ENCODE measurements around the gene KRT78.

The KRT78 gene

DNA sequence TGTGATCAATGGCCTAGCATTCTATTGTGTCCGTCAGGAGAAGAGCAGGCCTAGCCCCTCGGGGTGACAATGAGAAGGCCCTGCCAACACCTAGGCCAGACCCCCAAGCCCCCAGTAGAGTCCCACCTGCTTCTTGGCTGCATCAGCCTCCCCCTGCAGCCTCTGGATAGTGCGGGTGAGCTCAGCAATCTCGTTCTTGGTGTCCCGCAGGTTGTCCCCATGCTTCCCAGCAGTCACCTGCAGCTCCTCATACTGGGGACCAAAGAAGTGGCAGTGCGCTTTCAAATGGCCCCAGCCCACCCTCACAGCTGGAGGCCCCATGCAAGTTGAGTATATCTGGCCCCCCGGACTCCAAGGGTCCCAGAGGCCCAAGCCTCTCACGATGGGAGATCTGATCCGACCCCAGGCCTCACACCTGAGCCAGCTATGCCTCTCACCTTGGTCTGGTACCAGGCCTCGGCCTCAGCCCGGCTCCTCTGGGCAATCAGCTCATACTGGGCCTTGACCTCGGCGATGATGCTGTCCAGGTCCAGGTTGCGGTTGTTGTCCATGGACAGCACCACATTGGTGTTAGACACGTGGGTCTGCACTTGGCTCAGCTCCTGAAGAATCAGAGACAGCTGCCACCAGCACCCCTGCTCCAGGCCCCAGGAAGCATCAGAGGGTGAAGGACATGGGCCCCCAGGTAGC is 24.9 kb downstream of the KRT78 start:
- no peak for DNase-seq

DNA sequence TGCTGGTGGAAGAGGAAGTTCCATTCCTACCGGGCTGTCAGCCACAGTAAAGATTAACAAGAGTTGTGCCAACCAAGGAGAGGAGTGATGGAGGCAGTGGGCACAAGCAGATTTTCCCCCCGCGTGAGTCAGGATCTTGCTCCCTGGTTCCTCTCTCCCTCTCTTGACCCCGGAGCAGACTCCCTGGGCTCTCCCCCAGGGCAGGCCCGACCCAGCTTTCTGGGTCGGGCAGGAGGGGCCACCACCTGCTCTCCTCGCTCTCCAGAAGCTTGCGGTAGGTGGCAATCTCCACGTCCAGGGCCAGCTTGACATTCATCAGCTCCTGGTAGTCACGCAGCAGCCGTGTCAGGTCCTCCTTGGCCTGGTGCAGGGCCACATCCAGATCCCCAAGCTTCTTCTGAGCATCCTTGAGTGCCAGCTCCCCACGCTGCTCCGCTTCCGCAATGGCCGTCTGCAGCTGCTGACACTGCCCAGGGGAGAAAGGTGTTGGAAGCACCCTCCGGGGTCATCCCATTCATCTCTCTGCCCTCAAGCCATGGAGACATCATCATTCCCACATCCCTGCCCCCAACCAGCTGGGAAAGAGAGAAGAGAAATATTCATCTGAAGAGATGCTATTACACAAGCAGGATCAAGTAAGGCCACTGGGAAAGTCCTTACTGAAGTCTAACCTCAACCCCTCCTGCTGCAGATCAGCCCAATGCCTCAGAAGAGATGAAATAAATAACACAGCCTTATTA is 25.9 kb downstream of the KRT78 start:
- DNase-seq = no peak

DNA sequence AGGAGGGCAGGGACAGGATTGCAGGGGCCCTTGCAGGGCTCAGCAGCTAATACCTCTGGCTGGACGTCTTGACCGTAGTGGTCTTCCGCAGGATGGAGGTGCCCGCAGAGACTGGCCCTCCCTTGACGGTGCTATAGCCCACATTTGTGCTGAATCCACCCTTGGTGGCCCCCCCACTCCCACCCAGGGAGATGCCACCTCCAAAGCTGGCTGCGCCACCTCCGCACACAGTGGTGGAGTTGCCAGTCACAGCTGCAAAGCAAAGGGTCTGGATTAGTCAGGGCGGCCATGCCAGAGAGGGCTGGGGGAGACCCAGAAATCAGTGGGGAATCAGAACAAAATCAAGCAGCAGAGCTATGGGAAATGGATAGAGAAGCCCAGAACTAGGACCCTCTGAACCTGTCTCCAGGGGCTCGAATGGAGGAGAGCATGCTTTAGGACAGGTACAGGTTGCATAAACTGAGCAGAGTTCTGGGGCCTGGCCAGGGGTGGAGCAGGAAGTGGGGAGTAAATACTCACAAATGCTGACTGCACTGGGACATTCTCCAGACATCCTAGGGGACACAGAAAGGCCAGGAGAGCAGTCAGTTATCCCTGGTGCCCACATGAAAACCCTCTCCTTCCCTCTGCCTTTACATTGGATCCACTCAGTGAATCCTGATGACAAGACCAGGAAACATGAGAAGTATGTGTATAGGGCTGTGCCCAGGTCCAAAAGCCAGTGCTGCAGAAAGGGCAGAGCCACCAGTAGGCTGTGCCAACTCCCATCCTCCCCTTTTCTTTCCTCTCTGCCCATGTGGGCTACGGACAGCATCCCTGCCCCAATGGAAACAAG is 26.8 kb downstream of the KRT78 start:
- no peak for DNase-seq

DNA sequence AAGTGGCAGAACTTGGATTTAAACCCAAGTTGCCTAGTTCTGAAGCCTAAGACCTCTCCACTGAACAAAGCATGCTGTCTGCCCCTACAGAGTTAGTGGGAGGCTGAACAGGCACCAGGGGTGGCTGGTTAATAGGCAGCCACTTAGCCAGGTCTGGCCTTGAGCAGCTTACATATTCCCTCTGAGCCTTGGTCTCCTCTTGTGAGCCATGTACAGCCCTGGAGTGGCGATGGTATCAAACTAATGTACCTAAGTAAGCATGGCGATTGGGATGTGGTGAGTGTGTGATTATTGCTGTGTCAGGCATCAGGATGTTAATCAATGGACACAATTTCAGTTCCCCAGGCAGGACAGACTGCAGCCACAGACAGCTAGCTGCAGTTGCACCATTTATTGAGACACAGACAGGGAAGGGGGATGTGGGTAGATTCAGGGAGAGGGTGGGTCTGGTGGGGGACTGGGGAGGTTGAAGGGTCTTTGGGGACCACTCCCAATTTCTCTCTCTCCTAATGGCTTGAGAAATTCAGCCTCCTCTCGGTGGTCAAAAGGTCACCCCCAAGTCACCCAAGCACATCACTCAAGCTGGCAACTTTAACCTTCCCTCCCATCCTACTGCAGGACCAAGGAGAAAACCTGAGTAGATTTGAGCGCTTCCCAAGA is 27.6 kb downstream of the KRT78 start:
- DNase-seq = no peak

DNA sequence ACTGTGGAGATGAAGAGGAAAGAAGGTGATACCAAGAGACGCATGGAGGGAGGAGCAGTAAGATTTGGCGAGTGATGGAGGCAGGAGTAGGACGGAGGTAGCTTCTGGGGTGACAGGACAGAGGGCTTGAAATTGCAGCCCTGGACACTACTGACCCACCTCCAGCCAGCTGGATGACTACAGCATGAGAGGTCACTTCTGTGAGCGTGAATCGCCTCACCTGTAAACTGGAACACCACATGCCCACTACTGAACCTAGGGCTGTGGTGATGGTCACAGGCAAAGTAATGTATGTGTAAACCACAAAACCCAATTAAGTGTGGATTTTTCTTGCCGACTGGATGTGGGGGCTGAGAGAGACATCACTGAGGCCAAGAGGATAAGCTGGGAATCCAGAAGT is 28.3 kb downstream of the KRT78 start:
- no peak for DNase-seq

DNA sequence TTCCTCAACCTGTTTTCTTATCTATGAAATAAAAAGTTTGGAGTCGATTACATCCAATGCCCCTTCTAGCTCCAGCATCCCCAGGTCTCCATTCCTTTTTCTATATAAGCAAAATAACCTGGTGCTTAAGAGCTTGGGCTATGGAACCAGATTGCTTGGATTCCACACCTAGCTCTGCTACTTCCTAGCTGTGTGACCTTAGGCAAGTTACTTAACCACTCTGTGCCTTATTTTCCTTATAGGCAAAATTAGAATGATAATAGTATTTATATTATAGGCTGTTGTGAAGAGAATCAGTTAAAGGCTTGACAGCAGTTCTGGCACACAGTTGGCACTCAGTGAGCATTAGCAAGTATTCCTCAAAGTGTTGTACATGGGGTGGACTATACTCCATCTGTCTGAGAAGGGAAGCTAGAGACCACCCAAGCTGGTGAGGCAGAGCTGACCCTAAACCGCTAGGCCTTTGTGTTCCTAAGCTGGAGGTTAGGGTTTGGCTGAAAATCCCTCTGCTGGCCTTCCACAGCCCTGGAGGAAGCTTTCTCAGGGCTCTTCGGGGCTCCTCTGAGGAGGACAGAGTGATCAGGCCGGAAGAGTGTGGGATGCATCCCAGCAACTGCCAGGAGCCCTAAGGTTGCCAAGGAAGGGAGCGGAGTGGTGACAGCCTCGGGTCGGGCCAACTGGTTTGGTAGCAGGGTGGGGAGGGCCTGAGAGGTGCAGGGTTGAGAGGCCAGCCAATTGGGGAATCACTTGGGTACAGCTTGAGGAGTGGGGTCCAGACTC is 28.9 kb downstream of the KRT78 start:
- DNase-seq = no peak

DNA sequence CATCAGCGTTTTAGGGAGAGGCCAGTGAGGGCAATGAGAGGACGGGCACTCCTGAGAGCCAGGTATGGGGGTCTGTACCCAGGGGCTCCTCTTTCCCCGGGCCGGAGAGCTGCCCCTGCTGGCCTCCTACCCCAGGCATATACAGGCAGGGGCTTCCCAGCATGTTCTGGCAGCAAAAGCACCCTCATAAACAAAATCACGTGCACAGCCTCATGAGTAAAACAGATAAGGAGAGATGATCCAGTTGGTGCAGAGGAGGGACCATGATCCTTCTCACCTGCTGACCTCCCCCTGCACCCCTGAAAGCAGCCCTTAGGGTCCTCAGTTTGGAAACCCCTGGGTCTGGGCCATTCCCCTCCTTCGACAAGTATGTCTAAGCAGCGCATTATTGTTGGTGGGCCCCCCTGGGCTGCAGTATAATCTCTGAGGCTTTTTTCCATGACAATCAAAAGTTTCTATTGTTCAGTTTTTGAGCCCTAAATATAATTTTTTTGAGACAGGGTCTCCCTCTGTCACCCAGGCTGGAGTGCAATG is 29.8 kb downstream of the KRT78 start:
- no peak for DNase-seq

DNA sequence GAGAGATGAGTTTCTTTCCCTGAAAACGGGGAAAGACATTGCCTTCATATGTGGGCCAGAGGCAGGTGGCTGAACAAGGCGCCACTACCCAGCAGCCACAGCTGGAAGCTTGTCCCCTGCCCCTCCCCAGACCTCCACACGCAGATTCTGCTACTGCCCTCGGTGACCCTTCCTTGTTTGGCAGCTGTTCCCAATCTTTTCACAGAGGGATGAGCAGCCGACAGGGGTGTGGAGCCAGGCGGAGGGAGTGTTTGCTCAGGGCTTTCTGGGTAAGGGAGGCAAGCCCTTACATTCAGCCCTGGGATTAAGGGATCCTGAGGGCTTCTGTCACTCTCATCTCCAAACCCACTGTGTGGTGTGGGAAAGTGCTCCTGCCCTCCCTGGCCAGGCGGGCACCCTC is 30.4 kb downstream of the KRT78 start:
- no peak for DNase-seq

DNA sequence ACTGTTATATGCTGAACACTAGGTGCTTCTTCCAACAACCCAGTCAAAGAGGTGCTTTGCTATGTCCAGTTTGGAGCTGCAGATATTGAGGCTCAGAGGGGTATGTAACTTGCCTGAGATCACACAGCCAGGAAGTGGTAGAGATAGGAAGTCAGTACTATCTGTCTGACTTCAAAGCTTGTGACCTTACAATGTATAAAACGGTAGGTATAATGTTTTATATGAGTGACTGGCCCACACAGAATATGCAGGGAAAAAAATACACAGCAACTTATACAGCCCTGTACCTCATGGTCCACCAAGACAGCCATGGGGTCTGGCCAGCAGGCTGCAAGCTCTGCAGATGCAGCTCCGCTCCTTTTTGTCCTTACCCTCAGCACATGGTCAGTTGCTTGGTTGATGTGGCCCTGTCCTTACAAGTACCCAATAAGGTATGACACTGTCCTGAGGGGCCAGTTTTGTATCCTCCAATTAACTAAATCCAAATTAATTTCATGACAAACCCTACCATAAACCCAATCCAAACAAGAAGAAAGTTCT is 31.0 kb downstream of the KRT78 start:
- no peak for DNase-seq

DNA sequence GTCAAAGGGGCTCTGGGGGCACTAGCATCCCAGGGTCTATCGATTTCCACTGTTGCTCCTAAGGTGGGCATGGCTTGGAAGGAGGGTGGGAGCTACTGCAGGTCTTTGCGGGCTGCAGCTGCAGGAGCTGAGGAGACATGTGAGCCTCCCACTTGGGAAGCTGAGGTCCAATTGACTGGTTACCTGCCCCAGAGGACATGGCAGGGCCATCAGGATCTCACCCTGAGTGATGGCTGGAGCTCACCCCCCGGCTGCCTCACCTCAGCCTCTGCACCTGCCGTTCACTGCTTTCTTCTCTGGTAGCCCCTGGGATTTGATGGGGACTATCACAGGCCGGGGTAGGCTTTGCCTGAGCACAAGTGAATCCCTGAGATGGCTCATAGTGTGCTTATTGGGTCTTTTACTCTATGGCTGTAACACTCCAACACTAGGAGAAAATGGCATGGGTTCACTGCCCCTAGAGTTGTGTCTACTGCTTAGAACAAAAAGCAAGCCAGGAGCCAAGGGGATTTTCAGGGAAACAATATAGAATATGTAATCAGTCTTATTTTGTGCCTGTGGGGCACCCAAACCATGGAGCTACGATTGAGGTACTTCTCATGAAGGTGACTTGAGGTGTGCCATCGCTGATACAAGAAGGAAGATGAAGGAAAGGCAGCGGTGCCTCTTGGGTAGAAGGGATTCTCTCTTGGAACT is 31.6 kb downstream of the KRT78 start:
- DNase-seq = no peak

DNA sequence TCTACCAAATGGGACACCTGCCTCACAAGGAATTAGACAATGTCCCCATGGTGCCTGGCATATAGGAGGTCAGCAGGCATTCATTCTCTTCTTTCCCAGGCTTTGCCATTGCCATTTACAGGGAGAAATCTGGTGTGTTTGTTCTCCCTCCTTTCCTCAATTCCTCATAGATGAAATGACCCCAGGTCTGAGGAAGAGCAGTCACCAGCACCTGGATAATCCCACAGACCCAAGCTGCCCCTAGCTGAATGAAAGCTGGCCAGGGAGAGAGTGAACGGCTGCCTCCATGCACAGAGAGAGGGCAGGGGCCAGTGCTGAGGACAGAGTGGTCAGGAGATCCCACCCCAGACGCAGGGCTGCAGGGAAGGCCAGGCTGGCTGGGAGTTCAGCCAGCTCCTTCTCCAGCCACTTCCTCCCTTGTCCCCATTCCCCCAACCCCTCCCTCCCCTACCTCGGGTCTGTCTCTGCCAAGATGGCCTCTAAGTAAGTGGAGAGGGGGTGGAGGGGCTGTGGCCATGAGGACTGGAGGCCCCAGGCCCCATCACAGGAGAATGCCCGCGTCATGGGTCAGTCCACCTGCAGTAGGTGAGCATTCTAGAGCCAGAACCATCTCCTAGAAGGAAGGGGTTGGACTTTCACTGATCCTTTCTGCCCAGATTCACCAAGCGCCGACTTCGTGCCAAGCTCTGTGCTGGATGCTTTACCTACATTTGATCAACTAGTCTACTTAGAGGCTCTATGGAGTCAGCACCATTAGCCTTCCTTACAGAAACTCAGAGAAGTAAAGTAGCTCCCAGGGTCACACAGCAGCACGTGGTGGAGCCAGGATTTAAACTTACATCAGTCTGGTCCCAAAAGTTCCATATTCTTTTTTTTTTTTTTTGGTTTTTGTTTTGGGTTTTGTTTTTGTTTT is 32.9 kb downstream of the KRT78 start:
- DNase-seq = no peak

DNA sequence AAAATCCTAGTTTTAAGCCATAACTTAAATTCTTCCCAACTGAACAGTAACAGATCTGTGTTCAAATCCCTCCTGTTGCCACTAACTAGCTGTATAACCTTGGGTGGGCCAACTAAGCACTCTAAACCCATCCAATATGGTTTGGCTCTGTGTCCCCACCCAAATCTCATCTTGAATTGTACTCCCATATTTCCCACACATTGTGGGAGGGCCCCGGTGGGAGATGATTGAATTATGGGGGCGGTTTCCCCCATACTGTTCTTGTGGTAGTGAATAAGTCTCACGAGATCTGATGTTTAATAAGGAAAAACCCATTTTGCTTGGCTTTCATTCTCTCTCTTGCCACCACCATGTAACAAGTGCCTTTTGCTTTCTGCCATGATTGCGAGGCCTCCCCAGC is 33.6 kb downstream of the KRT78 start:
- no peak for DNase-seq

DNA sequence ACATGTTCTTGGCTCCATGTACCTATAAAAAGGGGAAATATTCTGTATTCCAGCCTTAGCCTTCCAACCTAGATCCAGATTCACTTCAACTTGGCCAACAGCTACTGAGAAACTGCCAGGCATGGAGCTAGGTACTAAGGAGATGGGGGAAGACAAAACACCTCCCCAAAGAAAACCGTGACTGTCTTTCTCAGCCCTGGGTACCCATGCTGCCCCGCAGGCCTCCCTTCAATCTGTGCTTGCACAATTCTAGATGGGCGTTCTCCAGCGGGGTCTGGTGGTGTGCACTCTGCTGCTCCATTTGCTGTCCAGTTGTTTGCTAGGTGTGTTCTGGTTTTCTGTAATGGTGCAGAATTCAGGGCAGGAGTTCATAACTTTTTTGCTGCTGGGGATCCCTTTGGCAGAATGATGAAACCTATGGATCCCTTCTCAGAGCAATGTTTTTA is 34.1 kb downstream of the KRT78 start:
- DNase-seq = no peak

DNA sequence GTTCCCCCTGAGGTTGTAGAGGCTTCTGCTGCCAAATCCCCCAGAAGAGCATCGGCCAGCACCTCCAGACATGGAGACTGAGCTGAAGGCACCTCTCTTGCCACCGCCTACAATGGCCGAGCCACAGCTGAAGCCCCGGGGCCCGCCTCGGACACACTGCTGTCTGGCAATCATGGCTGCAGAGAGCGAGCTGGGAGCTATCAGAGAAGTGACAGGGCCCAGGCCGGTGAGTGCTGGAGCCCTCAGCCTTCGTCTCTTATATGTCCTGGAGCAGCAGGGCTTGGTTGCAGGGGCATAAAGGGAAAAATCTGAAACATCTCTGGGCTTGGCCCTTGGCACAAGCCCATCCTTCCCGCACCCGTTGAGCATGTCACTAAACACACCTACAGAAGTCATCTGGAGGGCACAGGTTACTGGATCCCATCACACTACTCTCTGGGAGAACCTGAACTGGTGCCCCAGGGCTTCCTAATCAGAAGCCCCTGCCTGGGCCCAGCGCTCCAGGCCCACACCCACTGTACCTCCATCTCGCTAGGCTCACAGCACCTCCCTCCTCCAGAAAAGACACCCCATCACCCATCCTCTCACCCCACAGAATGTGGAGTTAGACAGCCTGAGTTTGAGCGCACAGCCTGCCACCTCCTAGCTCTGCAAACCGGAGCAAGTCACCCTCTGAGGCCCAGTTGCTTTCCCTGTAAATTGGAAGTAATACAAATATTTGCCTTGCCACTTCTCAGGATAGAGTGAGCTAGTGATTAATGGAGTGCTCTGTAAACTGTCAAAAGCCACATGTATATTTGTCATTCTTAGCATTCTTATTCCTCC is 34.7 kb downstream of the KRT78 start, which contains the start of gene KRT4:
Gene KRT4 (minus strand): TSS at position 232 of the 825 bp plus-strand sequence. CDS start 58 bp downstream, at position 174.
- DNase-seq = no peak

DNA sequence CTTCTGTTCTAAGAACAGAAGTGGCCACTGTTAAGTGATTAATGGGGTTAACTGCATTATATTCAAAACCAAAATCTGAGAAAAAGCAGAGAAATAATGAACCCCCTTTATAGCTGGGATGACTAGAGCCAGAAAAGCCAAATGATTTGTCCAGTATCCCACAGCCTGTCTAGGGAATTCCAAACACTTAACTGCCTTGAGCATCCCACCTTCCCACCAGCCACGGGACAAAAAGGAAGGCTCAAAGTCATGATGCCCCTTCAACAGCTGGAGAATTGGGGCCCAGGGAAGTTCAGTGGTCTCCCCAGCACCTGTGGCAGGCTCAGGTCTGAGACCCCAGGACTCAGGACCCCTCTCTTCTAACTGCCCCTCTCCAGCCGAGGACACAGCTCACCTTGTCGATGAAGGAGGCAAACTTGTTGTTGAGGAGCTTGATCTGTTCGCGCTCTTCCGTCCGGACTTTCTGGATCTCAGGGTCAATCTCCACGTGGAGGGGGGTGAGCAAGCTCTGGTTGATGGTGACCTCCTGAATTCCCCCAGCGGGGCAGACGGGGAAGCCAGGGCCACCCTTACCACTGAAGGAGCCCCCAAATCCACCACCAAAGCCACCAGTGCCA is 35.5 kb downstream of the KRT78 start:
- DNase-seq = no peak

DNA sequence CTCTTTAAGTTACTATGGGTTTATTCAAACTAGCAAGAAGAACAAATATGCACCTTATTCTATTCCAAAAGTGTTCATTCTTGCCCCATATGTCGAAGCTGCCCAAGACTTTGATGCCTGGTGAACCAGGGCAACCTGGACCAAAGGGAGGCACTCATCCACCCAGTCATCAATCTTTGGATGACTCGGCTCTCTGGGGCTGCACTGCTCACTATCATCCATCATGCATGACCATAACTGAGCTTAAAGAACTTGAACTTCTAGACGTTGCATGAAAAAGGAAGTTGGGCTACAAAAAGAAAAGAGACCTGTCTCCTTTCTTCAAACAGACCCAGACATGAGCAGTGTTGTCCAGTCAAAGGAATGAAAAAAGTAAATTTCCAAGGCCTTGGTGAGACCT is 36.0 kb downstream of the KRT78 start:
- no peak for DNase-seq

DNA sequence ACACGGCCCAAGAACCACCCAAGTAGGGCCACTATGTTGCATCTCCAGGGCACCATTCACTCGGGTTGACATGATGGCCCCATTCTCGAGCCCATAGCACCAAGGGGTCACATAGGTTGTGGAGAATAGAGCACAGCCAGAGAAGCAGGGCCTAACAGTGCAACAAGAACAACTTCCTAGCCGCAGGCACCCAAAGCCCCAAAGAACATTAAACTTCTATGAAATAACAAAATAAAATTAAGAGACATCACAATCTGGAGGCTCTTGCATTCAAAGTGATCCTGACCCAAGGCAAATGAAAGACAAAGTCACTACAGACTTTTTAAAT is 36.8 kb downstream of the KRT78 start:
- DNase-seq = no peak

DNA sequence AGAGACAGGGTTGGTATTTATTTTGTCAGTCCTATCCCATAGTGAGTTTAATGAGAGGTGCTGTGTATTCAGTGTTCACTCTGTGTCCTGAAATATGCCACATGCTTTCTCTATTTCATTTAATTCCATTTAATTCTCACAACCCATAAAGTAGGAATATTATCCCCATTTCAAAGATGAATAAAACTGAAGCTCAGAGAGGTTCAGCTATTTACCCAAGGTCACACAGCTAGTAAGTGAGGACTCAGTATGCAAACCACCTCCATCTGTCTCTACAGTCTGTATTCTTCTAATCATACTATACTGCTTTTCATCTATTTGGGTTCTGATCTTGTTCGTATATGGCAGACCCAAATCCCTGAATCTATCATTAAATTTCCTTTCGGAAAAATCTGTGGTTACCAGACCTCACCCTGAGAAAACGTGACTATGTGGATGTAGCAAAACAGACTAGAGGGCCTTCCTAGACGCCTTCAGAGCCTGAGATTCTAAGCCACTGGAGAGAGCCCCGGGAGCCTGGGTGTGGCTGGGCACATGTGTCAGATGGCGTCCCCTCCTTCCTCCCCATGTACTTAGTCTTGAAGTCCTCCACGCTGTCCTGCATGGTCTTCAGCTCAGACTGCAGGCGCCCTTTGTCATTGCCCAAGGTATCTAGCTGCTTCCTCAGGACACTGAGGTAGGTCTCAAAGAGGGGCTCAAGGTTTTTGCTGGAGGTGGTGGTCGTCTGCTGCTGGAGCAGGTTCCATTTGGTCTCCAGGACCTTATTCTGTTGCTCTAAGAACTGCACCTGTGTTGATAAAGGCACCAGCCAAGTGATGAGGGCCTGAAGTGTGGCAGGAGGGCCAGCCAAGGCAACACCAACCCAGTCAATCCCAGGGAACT is 37.4 kb downstream of the KRT78 start:
- no peak for DNase-seq
